LNCaP clone FGC (cell line): ENCODE measurements around the gene PUDP.

Experiments
- DNase-seq: peaks from one replicate; pipeline ENCODE4 v3.0.0-alpha.2; 2011; ENCODE audit warnings: low read depth
- H3K4me3 ChIP-seq: 2 replicates; pipeline ENCODE4 v1.5.1; 2011; ENCODE audit warnings: mild to moderate bottlenecking, low read depth, low read length, control low read depth
- CTCF ChIP-seq: IDR thresholded peaks from 2 replicates; pipeline ENCODE4 v1.5.1; 2012; ENCODE audit warnings: mild to moderate bottlenecking; ENCODE audit not compliant: control insufficient read depth, insufficient read depth; ENCODE audit errors: extremely low read depth

Gene PUDP

GRCh38 chrX:7061429-7061828 lies 86.5 kb downstream of the PUDP start:
- no peak for TF ChIP-seq CTCF
- no peak for DNase-seq
- H3K4me3 ChIP-seq = no peak overlapping the region

GRCh38 chrX:7060444-7060843 lies 87.5 kb downstream of the PUDP start:
- DNase-seq = no peak
- H3K4me3 ChIP-seq = no peak overlapping the region
- TF ChIP-seq CTCF = no peak

- H3K4me3 ChIP-seq = no peak overlapping the region
- no peak for DNase-seq
- TF ChIP-seq CTCF = no peak
Measured at GRCh38 chrX:7059859-7060258, 88.1 kb downstream of the PUDP start.

- no peak for DNase-seq
- no peak for TF ChIP-seq CTCF
- H3K4me3 ChIP-seq = no peak overlapping the region
Measured at GRCh38 chrX:7059214-7059838, 88.6 kb downstream of the PUDP start.

GRCh38 chrX:7055386-7056137 lies 92.4 kb downstream of the PUDP start:
- H3K4me3 ChIP-seq = no peak overlapping the region
- no peak for DNase-seq
- no peak for TF ChIP-seq CTCF

GRCh38 chrX:7054219-7055216 lies 93.4 kb downstream of the PUDP start:
- H3K4me3 ChIP-seq = no peak overlapping the region
- DNase-seq = no peak
- no peak for TF ChIP-seq CTCF
